RWPE2 (cell line): ENCODE measurements around the gene TBC1D1.

Experiments
- ATAC-seq: fragments of 200-7000 bp; cut with Tn5 transposase; 3 replicates; pipeline ENCODE4 v1.9.1; 2021; ENCODE audit warnings: low read depth
- DNase-seq: peaks from one replicate; pipeline ENCODE4 v3.0.0-alpha.2; 2020; ENCODE audit warnings: low spot score
- H3K27ac ChIP-seq: fragments of 450-650 bp; 2 replicates; pipeline ENCODE4 v1.5.1; 2017; ENCODE audit warnings: mild to moderate bottlenecking; ENCODE audit not compliant: poor library complexity, severe bottlenecking
- H3K27me3 ChIP-seq: fragments of 250-450 bp; sonication (Bioruptor Pico); 2 replicates; pipeline ENCODE4 v1.5.1; 2021; ENCODE audit warnings: mild to moderate bottlenecking, moderate library complexity; ENCODE audit not compliant: insufficient read depth, poor library complexity, severe bottlenecking
- H3K36me3 ChIP-seq: fragments of 250-450 bp; sonication (Bioruptor Pico); 2 replicates; pipeline ENCODE4 v1.5.1; 2020; ENCODE audit warnings: low read depth, mild to moderate bottlenecking, moderate library complexity
- H3K4me1 ChIP-seq: fragments of 250-450 bp; sonication (Bioruptor Pico); 2 replicates; pipeline ENCODE4 v1.5.1; 2021; ENCODE audit warnings: mild to moderate bottlenecking, moderate library complexity; ENCODE audit not compliant: insufficient read depth, poor library complexity, severe bottlenecking
- H3K4me3 ChIP-seq: fragments of 250-450 bp; sonication (Bioruptor Pico); 2 replicates; pipeline ENCODE4 v1.5.1; 2021; ENCODE audit warnings: mild to moderate bottlenecking, moderate library complexity; ENCODE audit not compliant: severe bottlenecking
- H3K9me3 ChIP-seq: fragments of 250-450 bp; sonication (Bioruptor Pico); 2 replicates; pipeline ENCODE4 v1.5.1; 2021; ENCODE audit warnings: mild to moderate bottlenecking, moderate library complexity; ENCODE audit not compliant: severe bottlenecking
- TF ChIP-seq, protein P1 (sequence below): fragments of 450-650 bp; IDR thresholded peaks from one replicate; pipeline ENCODE4 v1.5.1; 2017; ENCODE audit warnings: mild to moderate bottlenecking, moderate library complexity; ENCODE audit not compliant: poor library complexity, severe bottlenecking

Gene TBC1D1

DNA sequence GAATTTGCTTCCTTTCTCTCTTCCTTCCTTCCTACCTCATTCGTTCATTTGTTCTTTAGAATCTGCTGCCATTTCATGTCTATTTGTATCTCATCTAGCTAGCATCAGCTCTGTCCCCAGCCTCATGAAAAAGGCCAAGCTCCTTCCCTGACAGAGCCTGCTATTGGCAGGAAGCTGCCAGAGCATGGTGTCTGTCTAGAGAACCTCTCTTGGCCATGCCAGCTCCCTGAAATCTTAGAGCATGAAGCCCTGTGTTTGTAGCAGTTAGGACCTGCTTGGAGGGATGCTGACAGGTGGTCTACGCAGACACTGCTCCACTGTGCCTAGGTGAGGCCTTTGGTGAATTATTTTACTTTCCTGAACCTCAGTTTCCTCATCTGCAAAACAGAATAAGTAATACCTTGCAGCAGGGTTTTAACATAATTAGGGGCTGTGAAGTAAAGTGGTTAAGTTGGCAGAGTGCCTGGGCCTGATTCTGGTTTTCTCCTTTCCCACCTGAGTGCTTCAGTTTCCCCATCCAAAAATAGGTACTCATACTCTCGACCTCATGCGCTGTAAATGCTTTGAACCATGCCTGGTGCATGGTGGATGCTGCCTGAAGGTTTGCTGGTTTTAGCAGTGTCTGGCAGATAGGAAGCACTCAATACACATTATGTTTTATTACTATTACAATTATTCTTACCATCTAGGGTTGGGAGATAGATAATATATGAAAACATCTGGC lies 74.0 kb downstream of the TBC1D1 start:
- no peaks in the 10 kb centered on the region for H3K27me3 ChIP-seq
- ATAC-seq: no peak
- TF ChIP-seq, protein P1, sequence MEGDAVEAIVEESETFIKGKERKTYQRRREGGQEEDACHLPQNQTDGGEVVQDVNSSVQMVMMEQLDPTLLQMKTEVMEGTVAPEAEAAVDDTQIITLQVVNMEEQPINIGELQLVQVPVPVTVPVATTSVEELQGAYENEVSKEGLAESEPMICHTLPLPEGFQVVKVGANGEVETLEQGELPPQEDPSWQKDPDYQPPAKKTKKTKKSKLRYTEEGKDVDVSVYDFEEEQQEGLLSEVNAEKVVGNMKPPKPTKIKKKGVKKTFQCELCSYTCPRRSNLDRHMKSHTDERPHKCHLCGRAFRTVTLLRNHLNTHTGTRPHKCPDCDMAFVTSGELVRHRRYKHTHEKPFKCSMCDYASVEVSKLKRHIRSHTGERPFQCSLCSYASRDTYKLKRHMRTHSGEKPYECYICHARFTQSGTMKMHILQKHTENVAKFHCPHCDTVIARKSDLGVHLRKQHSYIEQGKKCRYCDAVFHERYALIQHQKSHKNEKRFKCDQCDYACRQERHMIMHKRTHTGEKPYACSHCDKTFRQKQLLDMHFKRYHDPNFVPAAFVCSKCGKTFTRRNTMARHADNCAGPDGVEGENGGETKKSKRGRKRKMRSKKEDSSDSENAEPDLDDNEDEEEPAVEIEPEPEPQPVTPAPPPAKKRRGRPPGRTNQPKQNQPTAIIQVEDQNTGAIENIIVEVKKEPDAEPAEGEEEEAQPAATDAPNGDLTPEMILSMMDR: no peak
- H3K4me1 ChIP-seq: no peaks in the 10 kb centered on the region
- H3K9me3 ChIP-seq: no peaks in the 10 kb centered on the region
- no peak overlapping the region for H3K4me3 ChIP-seq
- H3K27ac ChIP-seq: no peak overlapping the region
- H3K36me3 ChIP-seq: no peaks in the 10 kb centered on the region
- DNase-seq: no peak

DNA sequence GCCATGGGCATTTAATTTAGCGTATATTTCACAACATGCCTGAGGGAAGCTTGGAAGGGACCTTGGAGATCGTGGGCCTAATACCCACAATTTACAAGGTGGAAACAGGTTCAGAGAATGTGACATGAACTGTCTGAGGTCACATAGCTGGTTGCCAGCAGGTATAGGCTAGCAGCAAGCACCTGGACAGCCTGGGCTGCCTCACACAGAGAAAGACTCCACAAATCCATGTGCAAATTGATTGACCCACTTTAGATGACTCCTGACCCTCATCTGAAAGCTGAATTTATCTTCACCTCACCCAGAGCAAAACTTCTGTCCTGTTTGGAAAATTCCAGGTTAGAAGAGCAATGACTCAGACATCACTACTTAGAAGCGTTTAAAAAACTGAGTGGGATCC lies 75.2 kb downstream of the TBC1D1 start:
- ATAC-seq: no peak

DNA sequence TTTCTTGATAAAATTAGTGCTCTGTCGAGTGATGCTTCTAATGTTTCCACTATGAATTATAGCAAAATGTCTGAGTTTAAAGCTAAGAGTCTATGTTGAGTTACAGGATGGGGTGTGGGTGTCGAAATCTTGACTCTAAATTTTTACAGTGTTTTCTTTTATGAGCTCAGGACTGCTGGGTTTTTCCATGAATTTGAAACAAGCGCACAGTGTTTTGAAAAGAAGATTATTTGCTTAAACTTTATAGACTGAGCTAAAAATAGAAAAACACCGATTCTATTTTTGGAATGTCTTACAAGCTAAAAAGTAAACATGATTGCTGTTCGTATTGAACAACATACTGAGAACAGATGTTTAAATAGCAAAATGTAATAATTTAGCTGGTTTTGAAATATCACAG lies 76.9 kb downstream of the TBC1D1 start:
- no peak overlapping the region for H3K4me3 ChIP-seq
- H3K27ac ChIP-seq: no peak overlapping the region
- no peaks in the 10 kb centered on the region for H3K9me3 ChIP-seq
- TF ChIP-seq, protein P1: no peak
- no peak for DNase-seq
- H3K36me3 ChIP-seq: no peaks in the 10 kb centered on the region
- no peaks in the 10 kb centered on the region for H3K27me3 ChIP-seq
- H3K4me1 ChIP-seq: no peaks in the 10 kb centered on the region
- no peak for ATAC-seq

More for the DNA sequence above, 75.2 kb downstream of the TBC1D1 start:
- H3K4me1 ChIP-seq: no peaks in the 10 kb centered on the region
- no peak overlapping the region for H3K4me3 ChIP-seq
- no peaks in the 10 kb centered on the region for H3K9me3 ChIP-seq
- DNase-seq: no peak
- TF ChIP-seq, protein P1: no peak
- H3K27ac ChIP-seq: no peak overlapping the region
- H3K36me3 ChIP-seq: no peaks in the 10 kb centered on the region
- H3K27me3 ChIP-seq: no peaks in the 10 kb centered on the region

DNA sequence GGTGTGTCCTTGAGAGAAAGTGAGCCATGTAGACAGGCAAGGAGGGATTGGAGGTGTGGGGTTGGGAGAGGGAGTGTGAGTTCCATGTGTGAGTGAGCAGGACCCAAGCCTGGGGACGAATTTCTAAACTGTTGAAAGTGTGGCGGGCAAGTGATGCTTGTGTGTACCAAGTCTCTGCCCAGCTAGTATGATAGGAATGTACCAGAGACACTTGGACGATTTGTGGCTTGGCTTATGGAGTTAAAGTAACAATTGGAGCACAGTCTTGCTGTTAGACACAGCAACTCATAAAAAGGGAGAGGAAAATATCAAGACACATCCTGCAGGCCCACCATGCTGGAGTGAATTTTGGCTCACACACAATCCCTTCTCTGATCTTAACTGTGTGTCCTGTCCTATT lies 77.9 kb downstream of the TBC1D1 start:
- H3K4me1 ChIP-seq: no peaks in the 10 kb centered on the region
- no peaks in the 10 kb centered on the region for H3K9me3 ChIP-seq
- no peak for DNase-seq
- no peaks in the 10 kb centered on the region for H3K27me3 ChIP-seq
- no peak for ATAC-seq
- H3K27ac ChIP-seq: no peak overlapping the region
- no peaks in the 10 kb centered on the region for H3K36me3 ChIP-seq
- TF ChIP-seq, protein P1: no peak
- H3K4me3 ChIP-seq: no peak overlapping the region

DNA sequence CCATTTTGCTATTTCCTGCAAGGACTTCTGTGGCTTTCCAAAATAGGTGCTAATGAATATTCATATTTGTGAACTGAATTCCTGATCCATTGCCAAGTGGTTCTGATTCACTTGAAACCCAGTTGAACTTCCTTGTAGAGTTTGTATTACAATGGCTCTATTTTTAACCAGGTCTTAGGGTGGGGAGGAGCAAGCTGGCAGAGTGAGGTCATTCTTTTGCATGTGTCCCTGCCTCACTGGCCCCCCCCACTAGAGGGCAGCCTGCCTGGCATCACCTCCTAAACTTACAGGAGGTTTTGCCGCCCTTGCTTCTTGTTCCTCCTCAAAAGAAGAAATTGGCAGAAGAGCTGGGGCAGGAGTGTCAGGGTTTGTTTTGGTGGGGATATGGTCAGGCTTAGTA lies 79.8 kb downstream of the TBC1D1 start:
- ATAC-seq (peak; percentile 54; the same call in 1 of the 3 replicates), DNase-seq (no peak)
- TF ChIP-seq, protein P1: peak; percentile 51

More for the DNA sequence above, 79.8 kb downstream of the TBC1D1 start:
- H3K4me3 ChIP-seq: no peak overlapping the region
- H3K27me3 ChIP-seq: no peaks in the 10 kb centered on the region
- no peaks in the 10 kb centered on the region for H3K36me3 ChIP-seq
- no peaks in the 10 kb centered on the region for H3K9me3 ChIP-seq
- no peak overlapping the region for H3K27ac ChIP-seq
- H3K4me1 ChIP-seq: no peaks in the 10 kb centered on the region
